OCI-LY7 (cell line): Measurements from ENCODE around the gene RNF150. TPM values are rescaled to one million over a fixed set of nuclear protein-coding genes. Genes with fewer than 3 reads are reported as not detected.

Experiments used
- BruUV-seq: library from RNA; stranded (reverse); fragments of 400-500 nt; replicated peaks from 2 replicates; lab custom pipeline; 2021; lab: Mats Ljungman, UMichigan
- CTCF ChIA-PET: fragments of 300-600 bp; sonication (Branson Sonifier 250); formaldehyde crosslinking; loops from one replicate; lab custom pipeline; 2022; ENCODE audit warnings: antibody characterized with exemption; ENCODE audit not compliant: unreplicated experiment; lab: Charles Lee
- POLR2A ChIA-PET: fragments of 300-600 bp; sonication (Branson Sonifier 250); formaldehyde crosslinking; loops from one replicate; lab custom pipeline; 2022; ENCODE audit warnings: antibody characterized with exemption; lab: Charles Lee
- DNase-seq: peaks from one replicate; pipeline ENCODE4 v3.0.0-alpha.2; 2015; ENCODE audit warnings: low spot score
- H2AFZ ChIP-seq: fragments of 200-600 bp; sonication (generic), shearing (Covaris generic); 2 replicates; pipeline ENCODE4 v1.6.1; 2014; ENCODE audit warnings: mild to moderate bottlenecking, antibody characterized with exemption, low read length, moderate library complexity
- H3K27ac ChIP-seq: fragments of 200-600 bp; sonication (generic); 2 replicates; pipeline ENCODE4 v1.5.1; 2014; ENCODE audit warnings: mixed run types, low read depth, mild to moderate bottlenecking, moderate library complexity, low read length, inconsistent platforms; ENCODE audit not compliant: poor library complexity, severe bottlenecking
- H3K36me3 ChIP-seq: fragments of 200-600 bp; sonication (generic); 2 replicates; pipeline ENCODE4 v1.6.1; 2014; ENCODE audit warnings: mild to moderate bottlenecking, antibody characterized with exemption, low read length, moderate library complexity, mixed read lengths; ENCODE audit not compliant: insufficient read depth
- H3K4me1 ChIP-seq: fragments of 200-600 bp; sonication (generic); 2 replicates; pipeline ENCODE4 v1.5.1; 2014; ENCODE audit warnings: mild to moderate bottlenecking, low read length; ENCODE audit not compliant: insufficient read depth, poor library complexity, severe bottlenecking
- H3K4me2 ChIP-seq: fragments of 200-600 bp; sonication (generic); 2 replicates; pipeline ENCODE4 v1.6.1; 2014; ENCODE audit warnings: mild to moderate bottlenecking, low read length
- H3K4me3 ChIP-seq: fragments of 200-600 bp; sonication (generic); 2 replicates; pipeline ENCODE4 v1.5.1; 2014; ENCODE audit warnings: mild to moderate bottlenecking, low read depth, low read length; ENCODE audit not compliant: poor library complexity, severe bottlenecking
- H3K79me2 ChIP-seq: fragments of 200-600 bp; sonication (generic); 2 replicates; pipeline ENCODE4 v1.6.1; 2016; ENCODE audit warnings: low read depth, mild to moderate bottlenecking, low read length, moderate library complexity, mixed read lengths; ENCODE audit not compliant: insufficient read depth
- H3K9me2 ChIP-seq: fragments of 200-600 bp; sonication (generic); 2 replicates; pipeline ENCODE4 v1.6.1; 2016; ENCODE audit warnings: mild to moderate bottlenecking, low read length, mixed read lengths; ENCODE audit not compliant: insufficient read depth
- H3K9me3 ChIP-seq: fragments of 200-600 bp; sonication (generic); 2 replicates; pipeline ENCODE4 v1.6.1; 2014; ENCODE audit warnings: mild to moderate bottlenecking, mixed run types, low read length, mixed read lengths
- H4K20me1 ChIP-seq: fragments of 200-600 bp; sonication (generic); 2 replicates; pipeline ENCODE4 v1.6.1; 2014; ENCODE audit warnings: mild to moderate bottlenecking, antibody characterized with exemption, low read length, moderate library complexity, mixed read lengths; ENCODE audit not compliant: insufficient read depth
- EZH2phosphoT487 ChIP-seq: fragments of 200-600 bp; sonication (generic); IDR thresholded peaks from 2 replicates; pipeline ENCODE4 v1.6.1; 2018; ENCODE audit warnings: low read depth, borderline replicate concordance, mild to moderate bottlenecking, mixed run types, antibody characterized with exemption, low read length, moderate library complexity, mixed read lengths
- intact Hi-C: fragments of 100-400 bp; cut with micrococcal nuclease; formaldehyde crosslinking; loops from one replicate; pipeline ENCODE4 v1.10.0; 2022; ENCODE audit not compliant: unreplicated experiment
- total RNA-seq, 2 experiments: library from RNA; depleted of rRNA in 1 of 2; stranded (reverse); fragments of >200 nt in 1 of 2; shearing (Covaris generic) in 1 of 2; gene quantifications; 2 replicates each; pipeline ENCODE4 v1.2.3, GENCODE V29; 2014 to 2022
- TF ChIP-seq, protein P1 (sequence below): fragments of 200-600 bp; sonication (generic); conservative IDR thresholded peaks from 2 replicates; pipeline ENCODE4 v1.5.1; 2014; ENCODE audit warnings: mild to moderate bottlenecking, antibody characterized with exemption, low read length, moderate library complexity, mixed read lengths

The RNF150 gene
- total RNA-seq, 2 experiments from 2014 or later: not detected

DNA sequence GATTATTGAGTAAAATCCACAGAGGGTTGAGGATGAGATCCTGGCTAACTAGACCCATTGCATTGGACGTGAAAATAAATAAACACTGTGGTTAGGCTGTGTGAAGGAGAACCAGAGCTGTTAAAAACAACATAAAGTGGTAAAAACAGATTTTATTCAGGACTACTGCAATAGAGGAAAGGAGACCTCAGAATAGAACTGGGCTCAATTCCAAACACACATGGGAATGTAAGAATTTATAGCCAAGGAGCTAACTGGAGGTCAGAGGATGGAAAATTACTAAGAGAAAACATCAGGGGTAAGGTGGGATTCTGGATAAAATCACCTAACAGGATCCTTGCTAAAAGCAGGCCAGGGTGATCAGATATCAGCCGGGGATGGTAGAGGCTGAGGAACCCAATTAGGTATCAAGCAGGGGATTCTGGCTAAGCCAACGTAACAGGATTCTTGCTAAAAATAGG lies 112.4 kb downstream of the RNF150 start:
- H3K36me3 ChIP-seq: no peaks in the 10 kb centered on the region
- H3K4me3 ChIP-seq: no peak overlapping the region
- H3K4me1 ChIP-seq: no peaks in the 10 kb centered on the region
- intact Hi-C loops: no loop called here
- H3K4me2 ChIP-seq: no peak overlapping the region
- no TSS peak for BruUV-seq
- H3K27ac ChIP-seq: no peak overlapping the region
- H3K79me2 ChIP-seq: no peaks in the 10 kb centered on the region
- no peaks in the 10 kb centered on the region for H3K9me3 ChIP-seq
- no peaks in the 10 kb centered on the region for H3K9me2 ChIP-seq
- TF ChIP-seq, protein P1, sequence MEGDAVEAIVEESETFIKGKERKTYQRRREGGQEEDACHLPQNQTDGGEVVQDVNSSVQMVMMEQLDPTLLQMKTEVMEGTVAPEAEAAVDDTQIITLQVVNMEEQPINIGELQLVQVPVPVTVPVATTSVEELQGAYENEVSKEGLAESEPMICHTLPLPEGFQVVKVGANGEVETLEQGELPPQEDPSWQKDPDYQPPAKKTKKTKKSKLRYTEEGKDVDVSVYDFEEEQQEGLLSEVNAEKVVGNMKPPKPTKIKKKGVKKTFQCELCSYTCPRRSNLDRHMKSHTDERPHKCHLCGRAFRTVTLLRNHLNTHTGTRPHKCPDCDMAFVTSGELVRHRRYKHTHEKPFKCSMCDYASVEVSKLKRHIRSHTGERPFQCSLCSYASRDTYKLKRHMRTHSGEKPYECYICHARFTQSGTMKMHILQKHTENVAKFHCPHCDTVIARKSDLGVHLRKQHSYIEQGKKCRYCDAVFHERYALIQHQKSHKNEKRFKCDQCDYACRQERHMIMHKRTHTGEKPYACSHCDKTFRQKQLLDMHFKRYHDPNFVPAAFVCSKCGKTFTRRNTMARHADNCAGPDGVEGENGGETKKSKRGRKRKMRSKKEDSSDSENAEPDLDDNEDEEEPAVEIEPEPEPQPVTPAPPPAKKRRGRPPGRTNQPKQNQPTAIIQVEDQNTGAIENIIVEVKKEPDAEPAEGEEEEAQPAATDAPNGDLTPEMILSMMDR: no peak
- TF ChIP-seq EZH2phosphoT487: no peak
- no peak for DNase-seq
- POLR2A ChIA-PET: interaction anchor here (0.6 to 1.6 kb wide), 2 partner anchors 9 to 45 kb away, joined by 3 to 6 read pairs; no protein-coding TSS in a partner anchor
- H4K20me1 ChIP-seq: no peaks in the 10 kb centered on the region
- no peak overlapping the region for H2AFZ ChIP-seq
- CTCF ChIA-PET: no interaction called here

DNA sequence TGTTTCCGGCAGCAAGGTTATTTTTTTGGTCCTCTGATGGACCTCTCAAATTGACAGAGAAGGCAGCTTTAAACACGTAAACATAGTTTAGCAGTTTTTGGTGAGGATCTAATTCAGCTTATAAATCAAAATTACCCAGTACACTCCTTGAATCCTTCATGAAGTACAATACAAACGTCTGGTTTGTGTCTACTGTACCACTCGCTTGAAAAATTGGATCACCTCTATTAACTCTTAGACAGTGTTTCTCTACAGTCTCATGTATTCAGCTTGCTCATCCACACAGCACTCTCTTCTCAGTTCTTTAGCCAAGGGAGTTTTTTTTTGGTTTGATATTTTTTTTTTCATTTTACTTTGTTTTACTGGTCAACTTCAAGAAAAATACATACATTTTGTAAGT lies 113.5 kb downstream of the RNF150 start:
- POLR2A ChIA-PET: interaction anchor here (1.6 kb wide), 1 partner anchor 8 kb away, joined by 6 read pairs; no protein-coding TSS in a partner anchor
- BruUV-seq: no TSS peak
- CTCF ChIA-PET: no interaction called here
- intact Hi-C loops: no loop called here
- Histone ChIP-seq H2AFZ (no peak overlapping the region), H3K79me2 (no peaks in the 10 kb centered on the region), H3K4me3 (no peak overlapping the region), H3K4me2 (no peak overlapping the region), H3K4me1 (no peaks in the 10 kb centered on the region), H4K20me1 (no peaks in the 10 kb centered on the region), H3K9me3 (no peaks in the 10 kb centered on the region), H3K27ac (no peak overlapping the region), H3K9me2 (no peaks in the 10 kb centered on the region), H3K36me3 (no peaks in the 10 kb centered on the region)
- no peak for TF ChIP-seq EZH2phosphoT487
- TF ChIP-seq, protein P1: no peak
- no peak for DNase-seq

DNA sequence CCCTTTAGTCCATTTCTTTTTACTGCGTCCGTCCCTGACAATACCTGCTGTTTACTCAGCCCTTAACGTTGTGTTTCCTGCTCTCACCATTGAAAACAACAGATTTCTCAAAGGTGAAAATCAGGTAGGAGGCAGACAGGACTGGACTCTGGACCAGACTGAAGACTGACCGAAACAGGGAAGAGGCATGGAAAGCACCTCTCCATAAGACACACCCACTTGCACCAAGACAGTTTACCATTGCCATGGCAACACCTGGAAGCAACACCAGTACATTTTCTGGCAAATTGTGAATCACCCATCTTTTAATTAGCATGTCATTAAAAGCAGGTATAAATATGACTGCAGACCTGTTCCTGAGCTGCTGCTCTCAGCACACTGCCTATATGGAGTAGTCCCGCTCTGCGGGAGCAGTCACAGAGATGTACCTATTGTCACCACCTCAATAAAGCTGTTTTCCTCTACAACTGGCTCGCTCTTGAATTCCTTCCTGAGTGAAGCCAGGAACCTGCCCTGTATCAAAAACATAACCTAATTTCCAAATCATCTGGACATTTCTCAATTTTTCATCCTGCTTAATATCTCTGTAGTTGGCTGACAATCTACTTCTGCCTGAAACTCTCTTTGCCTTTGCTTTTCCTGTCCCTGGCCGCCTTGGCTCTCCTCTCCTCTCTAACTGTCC lies 117.0 kb downstream of the RNF150 start:
- no TSS peak for BruUV-seq
- TF ChIP-seq, protein P1: no peak
- TF ChIP-seq EZH2phosphoT487: no peak
- intact Hi-C loops: no loop called here

More for the DNA sequence above, 117.0 kb downstream of the RNF150 start:
- Histone ChIP-seq H2AFZ (no peak overlapping the region), H3K4me3 (no peak overlapping the region), H3K79me2 (no peaks in the 10 kb centered on the region), H3K4me1 (no peaks in the 10 kb centered on the region), H3K36me3 (no peaks in the 10 kb centered on the region), H3K9me2 (no peaks in the 10 kb centered on the region), H4K20me1 (no peaks in the 10 kb centered on the region), H3K4me2 (no peak overlapping the region), H3K27ac (no peak overlapping the region), H3K9me3 (no peaks in the 10 kb centered on the region)
- POLR2A ChIA-PET: no interaction called here
- no peak for DNase-seq
- CTCF ChIA-PET: no interaction called here
